Coronary artery (tissue), 2 donors: ENCODE results near the gene JAKMIP1.
"Not testable (repeated sequence)": the region's sequence is repeated elsewhere in the genome, so short reads cannot be mapped to it uniquely, and the experiment has no call there.

ENCODE experiments used
- DNase-seq: peaks from one replicate; pipeline ENCODE4 v3.0.0-alpha.2; 2017; ENCODE audit warnings: low spot score
- H3K27ac ChIP-seq, 2 donors: fragments of 200-600 bp; sonication (generic); one replicate each; pipeline ENCODE4 v1.5.1; 2016 to 2019
- H3K4me3 ChIP-seq: fragments of 200-600 bp; sonication (generic); 2 replicates; pipeline ENCODE4 v1.5.1; 2016; ENCODE audit warnings: mild to moderate bottlenecking, moderate library complexity
- TF ChIP-seq, protein P1 (sequence below): fragments of 200-600 bp; sonication (generic); IDR thresholded peaks from one replicate; pipeline ENCODE4 v1.5.1; 2019; ENCODE audit warnings: antibody characterized with exemption

The JAKMIP1 gene

GRCh38 chr4:6142935-6143602 is 57.3 kb downstream of the JAKMIP1 start:
- no peak overlapping the region for H3K27ac ChIP-seq
- no peak for DNase-seq
- TF ChIP-seq, protein P1, sequence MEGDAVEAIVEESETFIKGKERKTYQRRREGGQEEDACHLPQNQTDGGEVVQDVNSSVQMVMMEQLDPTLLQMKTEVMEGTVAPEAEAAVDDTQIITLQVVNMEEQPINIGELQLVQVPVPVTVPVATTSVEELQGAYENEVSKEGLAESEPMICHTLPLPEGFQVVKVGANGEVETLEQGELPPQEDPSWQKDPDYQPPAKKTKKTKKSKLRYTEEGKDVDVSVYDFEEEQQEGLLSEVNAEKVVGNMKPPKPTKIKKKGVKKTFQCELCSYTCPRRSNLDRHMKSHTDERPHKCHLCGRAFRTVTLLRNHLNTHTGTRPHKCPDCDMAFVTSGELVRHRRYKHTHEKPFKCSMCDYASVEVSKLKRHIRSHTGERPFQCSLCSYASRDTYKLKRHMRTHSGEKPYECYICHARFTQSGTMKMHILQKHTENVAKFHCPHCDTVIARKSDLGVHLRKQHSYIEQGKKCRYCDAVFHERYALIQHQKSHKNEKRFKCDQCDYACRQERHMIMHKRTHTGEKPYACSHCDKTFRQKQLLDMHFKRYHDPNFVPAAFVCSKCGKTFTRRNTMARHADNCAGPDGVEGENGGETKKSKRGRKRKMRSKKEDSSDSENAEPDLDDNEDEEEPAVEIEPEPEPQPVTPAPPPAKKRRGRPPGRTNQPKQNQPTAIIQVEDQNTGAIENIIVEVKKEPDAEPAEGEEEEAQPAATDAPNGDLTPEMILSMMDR, result no peak

GRCh38 chr4:6142511-6142910 is 57.8 kb downstream of the JAKMIP1 start:
- no peak overlapping the region for H3K4me3 ChIP-seq
- DNase-seq, result no peak
- H3K27ac ChIP-seq, result no peak overlapping the region

More at GRCh38 chr4:6142935-6143602, 57.3 kb downstream of the JAKMIP1 start:
- no peak overlapping the region for H3K4me3 ChIP-seq

DNA sequence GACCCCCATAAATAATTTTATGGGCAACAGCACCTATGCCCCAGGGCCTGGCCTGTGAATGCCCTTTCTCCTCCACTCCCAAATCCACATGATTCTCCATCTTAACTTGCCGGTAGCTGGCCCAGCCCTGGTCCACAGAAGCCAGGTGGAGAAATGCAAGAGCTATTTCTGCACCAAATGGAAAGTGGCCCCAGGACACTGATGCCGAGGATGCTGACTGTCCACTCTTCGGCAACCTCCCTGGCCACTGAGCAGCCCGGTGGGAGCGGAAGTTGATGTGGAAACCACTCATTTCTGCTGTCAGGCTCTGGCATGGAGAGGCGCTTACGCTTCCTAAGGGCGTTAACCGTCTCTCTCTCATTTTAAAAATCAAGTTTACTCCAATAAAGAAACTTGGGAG is 58.8 kb downstream of the JAKMIP1 start:
- TF ChIP-seq, protein P1, result no peak
- Histone ChIP-seq H3K4me3 (no peak overlapping the region), H3K27ac (no peak overlapping the region)
- no peak for DNase-seq

More at GRCh38 chr4:6142511-6142910, 57.8 kb downstream of the JAKMIP1 start:
- TF ChIP-seq, protein P1, result no peak

- not testable (repeated sequence) for H3K27ac ChIP-seq, DNase-seq, H3K4me3 ChIP-seq
These were observed 59.3 kb downstream of the JAKMIP1 start for GRCh38 chr4:6141021-6141420.

DNA sequence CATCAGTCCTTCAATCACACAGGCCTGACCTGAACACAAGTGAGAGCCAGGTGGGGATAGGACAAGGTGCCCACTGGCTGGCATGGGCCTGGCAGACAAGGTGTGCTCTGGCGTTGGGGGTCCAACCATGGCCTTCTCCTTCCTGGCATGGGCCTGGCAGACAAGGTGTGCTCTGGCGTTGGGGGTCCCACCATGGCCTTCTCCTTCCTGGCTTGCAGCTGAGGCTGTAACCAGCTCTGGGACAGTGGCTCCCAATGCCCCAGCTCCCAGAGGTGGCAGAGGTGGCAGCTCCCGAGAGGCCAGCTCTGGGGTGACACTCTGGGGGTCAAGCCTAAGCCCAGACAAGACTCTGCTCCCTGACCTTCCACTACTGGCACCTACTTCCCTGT is 62.6 kb downstream of the JAKMIP1 start:
- Histone ChIP-seq H3K27ac (no peak overlapping the region), H3K4me3 (no peak overlapping the region)
- no peak for DNase-seq
- TF ChIP-seq, protein P1, result no peak

DNA sequence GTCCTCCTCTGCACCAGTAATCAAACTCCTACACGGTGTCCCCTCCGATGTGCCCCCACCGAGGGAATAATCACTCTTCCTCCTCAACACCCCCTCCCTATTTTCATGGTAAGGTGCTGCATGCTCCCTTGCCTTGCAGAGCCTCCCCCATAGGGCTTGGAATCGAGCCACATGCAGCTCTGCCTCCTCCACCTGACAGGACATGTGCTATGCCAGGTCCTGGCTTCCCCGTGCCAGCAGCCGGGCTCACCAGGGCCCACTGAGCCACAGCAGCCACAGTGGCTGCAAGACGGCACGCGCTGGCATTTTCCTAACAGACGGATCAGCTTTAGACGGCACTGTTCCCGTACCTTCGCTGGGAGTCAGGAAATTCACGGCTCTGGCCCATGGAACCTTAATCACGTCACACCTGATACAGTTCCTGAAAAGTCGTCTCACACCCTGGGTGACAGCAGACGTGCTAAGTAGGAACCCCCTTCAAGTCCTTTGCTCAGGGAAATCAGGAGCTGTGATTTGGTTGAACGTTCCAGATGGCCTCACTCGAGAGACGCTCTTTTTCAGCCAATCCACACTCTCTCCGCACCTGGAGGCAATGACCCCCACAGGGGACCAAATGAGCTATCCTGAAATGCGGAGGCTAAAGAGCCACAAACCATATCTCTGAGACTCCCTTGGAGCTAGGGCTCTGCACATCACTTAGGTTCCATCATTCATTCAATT is 63.2 kb downstream of the JAKMIP1 start:
- Histone ChIP-seq H3K4me3 (no peak overlapping the region), H3K27ac (no peak overlapping the region)
- TF ChIP-seq, protein P1, result no peak
- DNase-seq, result no peak

DNA sequence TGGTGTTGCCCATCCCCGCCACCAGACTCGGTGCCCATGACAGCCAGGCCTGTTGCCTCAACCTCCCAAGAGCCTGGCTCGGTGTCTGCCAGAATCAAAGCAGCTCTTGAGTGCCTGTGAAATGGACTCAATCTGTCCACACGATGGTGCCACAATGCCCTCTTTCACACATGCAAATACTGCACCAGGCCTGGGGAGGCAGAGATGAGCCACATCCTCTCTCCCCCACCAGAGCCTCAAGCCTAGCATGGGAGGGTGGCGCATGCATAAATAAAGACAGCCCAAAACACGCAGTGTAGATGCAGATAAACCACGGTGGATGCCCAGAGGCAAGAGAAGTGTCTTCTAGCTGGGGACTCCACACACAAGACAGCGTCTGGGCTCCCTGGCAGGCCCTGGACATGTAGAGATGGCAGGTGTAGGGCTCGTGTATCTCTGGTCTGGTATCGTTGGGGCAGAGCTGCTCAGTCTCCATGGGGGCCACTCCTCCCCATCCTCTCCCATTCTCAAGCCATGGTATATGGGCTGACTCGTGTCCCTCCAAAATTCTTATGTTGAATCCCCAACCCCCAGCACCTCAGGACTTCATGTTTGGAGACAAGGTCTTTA is 65.6 kb downstream of the JAKMIP1 start:
- no peak for DNase-seq
- Histone ChIP-seq H3K27ac (no peak overlapping the region), H3K4me3 (no peak overlapping the region)
- TF ChIP-seq, protein P1, result no peak
